Stomach (tissue), 4 donors: ENCODE measurements around the gene KPTN.

Experiments
- CTCF ChIP-seq, 7 experiments: fragments of 450-650 bp in 4 of 7; fragments of 200-600 bp in 3 of 7; sonication (generic) in 3 of 7; IDR thresholded peaks; one replicate each; pipeline ENCODE4 v1.5.1; 2016 to 2019; ENCODE audit warnings: antibody characterized with exemption in 7 of 7, control low read depth in 2 of 7, mild to moderate bottlenecking in 1 of 7
- EP300 ChIP-seq: sonication (generic); formaldehyde crosslinking; IDR thresholded peaks from one replicate; pipeline ENCODE4 v1.6.1; 2017; ENCODE audit warnings: antibody characterized with exemption
- POLR2A ChIP-seq, 4 donors: fragments of 450-650 bp; IDR thresholded peaks; one replicate each; pipeline ENCODE4 v1.6.1; 2016; ENCODE audit warnings: antibody characterized with exemption in 4 of 4, control low read depth in 2 of 4, mild to moderate bottlenecking in 1 of 4, moderate library complexity in 1 of 4
- POLR2AphosphoS5 ChIP-seq, 3 donors: sonication (generic); formaldehyde crosslinking; IDR thresholded peaks; one replicate each; pipeline ENCODE4 v1.6.1; 2016; ENCODE audit warnings: antibody characterized with exemption in 3 of 3

- TF ChIP-seq CTCF (IDR thresholded peaks at IDR 0.05) (no peak), EP300 (no peak), POLR2A (IDR thresholded peaks at IDR 0.05) (no peak), POLR2AphosphoS5 (IDR thresholded peaks at IDR 0.05) (no peak)
Observed at GRCh38 chr19:47476438-47476972, 7.5 kb downstream of the KPTN start.
